GM12878 (cell line): ENCODE data around the gene PDLIM3. TPM values are rescaled to one million over a fixed set of nuclear protein-coding genes. Genes with fewer than 3 reads are reported as not detected.

Experiments used
- ATAC-seq: fragments of 200-7000 bp; cut with Tn5 transposase; 3 replicates; pipeline ENCODE4 v1.9.1; 2020; ENCODE audit warnings: mild to moderate bottlenecking, moderate library complexity
- BruUV-seq: library from RNA; stranded (reverse); fragments of 400-500 nt; replicated peaks from 2 replicates; lab custom pipeline; 2021; lab: Mats Ljungman, UMichigan
- CTCF ChIA-PET: fragments of 300-600 bp; sonication (Branson Sonifier 250); formaldehyde crosslinking; extraction: SDS; loops from one replicate; lab custom pipeline; 2021; ENCODE audit warnings: inconsistent platforms; lab: Yijun Ruan, JAX
- POLR2A ChIA-PET: fragments of 350-600 bp; formaldehyde crosslinking; extraction: SDS; loops from one replicate; lab custom pipeline; 2021; ENCODE audit warnings: inconsistent platforms; lab: Charles Lee
- RAD21 ChIA-PET: fragments of 300-600 bp; sonication (Branson Sonifier 250); formaldehyde crosslinking; loops from one replicate; lab custom pipeline; 2023; ENCODE audit warnings: antibody characterized with exemption; ENCODE audit not compliant: unreplicated experiment; lab: Charles Lee
- SMC1A ChIA-PET: fragments of 300-600 bp; sonication (Branson Sonifier 250); formaldehyde crosslinking; loops from one replicate; lab custom pipeline; 2023; ENCODE audit not compliant: unreplicated experiment, uncharacterized antibody; lab: Charles Lee
- DNase-seq: peaks from one replicate; pipeline ENCODE4 v3.0.0-alpha.2; 2011; ENCODE audit warnings: low read depth, low spot score
- FAIRE-seq: peaks from 3 replicates; lab custom pipeline; 2011; peaks lifted over from hg19 to GRCh38; lab: Jason Lieb, UNC
- H2AFZ ChIP-seq: 2 replicates; pipeline ENCODE4 v1.6.0; 2011; ENCODE audit warnings: low read depth, low read length, control low read depth; ENCODE audit not compliant: control insufficient read depth
- H3K27ac ChIP-seq: 2 replicates; pipeline ENCODE4 v1.5.1; 2011; ENCODE audit warnings: control low read depth; ENCODE audit not compliant: control insufficient read depth, insufficient read depth
- H3K27me3 ChIP-seq, 2 experiments: replicated peaks in 1 of 2; 2 replicates each; pipeline versions ENCODE4 v1.6.0 to v1.6.1; 2011; ENCODE audit warnings: low read length in 1 of 2; ENCODE audit not compliant: control insufficient read depth in 2 of 2, insufficient read depth in 2 of 2
- H3K36me3 ChIP-seq, 2 experiments: 2 replicates each; pipeline ENCODE4 v1.5.1; 2011; ENCODE audit warnings: low read length in 1 of 2; ENCODE audit not compliant: control insufficient read depth in 2 of 2, insufficient read depth in 2 of 2
- H3K4me1 ChIP-seq: 2 replicates; pipeline ENCODE4 v1.6.1; 2011; ENCODE audit warnings: mild to moderate bottlenecking, low read length, moderate library complexity, mixed read lengths; ENCODE audit not compliant: control insufficient read depth, insufficient read depth
- H3K4me2 ChIP-seq: 2 replicates; pipeline ENCODE4 v1.6.0; 2011; ENCODE audit warnings: control low read depth; ENCODE audit not compliant: control insufficient read depth, insufficient read depth
- H3K4me3 ChIP-seq: fragments of 200-600 bp; sonication (generic); 2 replicates; pipeline ENCODE4 v1.5.1; 2016
- H3K79me2 ChIP-seq: 2 replicates; pipeline ENCODE4 v1.6.0; 2011; ENCODE audit warnings: low read length; ENCODE audit not compliant: control insufficient read depth, insufficient read depth
- H3K9ac ChIP-seq: 2 replicates; pipeline ENCODE4 v1.8.0; 2011; ENCODE audit warnings: low read length, control low read depth, mixed read lengths; ENCODE audit not compliant: control insufficient read depth, insufficient read depth
- H3K9me3 ChIP-seq: replicated peaks from 3 replicates; pipeline ENCODE4 v1.5.1; 2011; ENCODE audit warnings: mild to moderate bottlenecking, low read length; ENCODE audit not compliant: control insufficient read depth, insufficient read depth
- H4K20me1 ChIP-seq: 2 replicates; pipeline ENCODE4 v1.6.0; 2011; ENCODE audit not compliant: control insufficient read depth, insufficient read depth
- EP300 ChIP-seq, 2 experiments: fragments of 150-350 bp in 1 of 2; IDR thresholded peaks; 2 replicates each; pipeline ENCODE4 v1.6.1; 2011 to 2012; ENCODE audit warnings: low read depth in 2 of 2, low read length in 2 of 2, borderline replicate concordance in 1 of 2, improper control_type of control experiment in 1 of 2, inconsistent platforms in 1 of 2; ENCODE audit not compliant: control insufficient read depth in 1 of 2
- MEF2B ChIP-seq: fragments of 450-650 bp; IDR thresholded peaks from 2 replicates; pipeline ENCODE4 v1.6.1; 2018; ENCODE audit warnings: mild to moderate bottlenecking, moderate library complexity; ENCODE audit not compliant: partially characterized antibody, poor library complexity, severe bottlenecking
- MLLT1 ChIP-seq: fragments of 450-650 bp; IDR thresholded peaks from 2 replicates; pipeline ENCODE4 v1.6.1; 2016; ENCODE audit warnings: mild to moderate bottlenecking
- MTA2 ChIP-seq: fragments of 450-650 bp; IDR thresholded peaks from 2 replicates; pipeline ENCODE4 v1.6.1; 2016; ENCODE audit warnings: low read depth, mild to moderate bottlenecking, moderate library complexity
- MYB ChIP-seq: fragments of 150-350 bp; IDR thresholded peaks from 2 replicates; pipeline ENCODE4 v1.6.1; 2014; ENCODE audit warnings: mild to moderate bottlenecking, low read depth, low read length, borderline replicate concordance
- POU2F2 ChIP-seq: IDR thresholded peaks from 3 replicates; pipeline ENCODE4 v1.6.1; 2011; ENCODE audit warnings: low read depth, mild to moderate bottlenecking, low read length, borderline replicate concordance
- RELA ChIP-seq: fragments of 450-650 bp; IDR thresholded peaks from 2 replicates; pipeline ENCODE4 v1.8.0; 2014; ENCODE audit warnings: borderline replicate concordance; ENCODE audit not compliant: partially characterized antibody
- SIX5 ChIP-seq: IDR thresholded peaks from 2 replicates; pipeline ENCODE4 v1.6.1; 2011; ENCODE audit warnings: mild to moderate bottlenecking, low read depth, low read length, moderate library complexity; ENCODE audit not compliant: severe bottlenecking
- SP1 ChIP-seq: IDR thresholded peaks from one replicate; pipeline ENCODE4 v1.6.1; 2011; ENCODE audit warnings: low read depth, low read length
- SREBF2 ChIP-seq: IDR thresholded peaks from 2 replicates; pipeline ENCODE4 v1.6.1; 2012; ENCODE audit warnings: mild to moderate bottlenecking, low read length
- ZSCAN29 ChIP-seq: fragments of 450-650 bp; IDR thresholded peaks from 2 replicates; pipeline ENCODE4 v1.6.1; 2017; ENCODE audit warnings: mild to moderate bottlenecking, moderate library complexity
- WGBS: methylation state at CpG from one replicate; pipeline ENCODE4 v1.1.6; 2016; ENCODE audit warnings: low lambda C conversion rate; ENCODE audit not compliant: insufficient replicate concordance, insufficient coverage; ENCODE audit errors: missing lambda C conversion rate; 5-methylcytosine and 5-hydroxymethylcytosine counted together
- in situ Hi-C: fragments of 300-500 bp; cut with MboI; formaldehyde crosslinking; loops from 9 replicates; pipeline ENCODE4 v1.14.3; 2018; ENCODE audit warnings: mixed read lengths
- intact Hi-C: fragments of 100-400 bp; cut with micrococcal nuclease; formaldehyde crosslinking; loops from one replicate; pipeline ENCODE4 v1.14.2; 2022; ENCODE audit not compliant: unreplicated experiment
- polyA plus RNA-seq, 11 experiments: library from polyadenylated mRNA; depleted of rRNA in 4 of 11; unstranded in 6 of 11; stranded (reverse) in 5 of 11; fragments of >200 nt; fragmentation: Nextera tagmentation in 4 of 11; fragmentation: Illumina TruSeq in 1 of 11; extraction: Ambion mirVana in 4 of 11; extraction: Trizol in 1 of 11; gene quantifications; 1 replicate in 1 of 11; 2 replicates in 10 of 11; pipeline versions ENCODE4 v1.2.1 to v1.2.3, GENCODE V29; 2011 to 2016; ENCODE audit warnings: inconsistent platforms in 2 of 11, missing spikeins in 2 of 11, low read depth in 1 of 11
- total RNA-seq, 4 experiments: library from RNA; depleted of rRNA in 3 of 4; stranded (reverse); fragments of >200 nt in 3 of 4; fragmentation: Illumina TruSeq in 1 of 4; extraction: Trizol in 1 of 4; gene quantifications; 2 replicates each; pipeline versions ENCODE4 v1.2.1 to v1.2.3, GENCODE V29; 2013 to 2021
- TF ChIP-seq, protein P1 (sequence below): fragments of 450-650 bp; IDR thresholded peaks from 2 replicates; pipeline ENCODE4 v1.6.1; 2017; ENCODE audit warnings: mild to moderate bottlenecking, moderate library complexity
- TF ChIP-seq, protein P2 (sequence below): fragments of 450-650 bp; IDR thresholded peaks from 2 replicates; pipeline ENCODE4 v1.6.1; 2018; ENCODE audit warnings: mild to moderate bottlenecking, low read depth, moderate library complexity; ENCODE audit not compliant: partially characterized antibody
- TF ChIP-seq, protein P3 (sequence below): fragments of 450-650 bp; IDR thresholded peaks from 2 replicates; pipeline ENCODE4 v1.6.1; 2016; ENCODE audit warnings: mild to moderate bottlenecking

The PDLIM3 gene
- total and polyA plus RNA-seq, 10 of the 15 experiments (the other 5 are each of a cell fraction or from before 2014, with no cell fraction given): 0.04 to 0.43 (median 0.08) TPM; not detected in 7

GRCh38 chr4:185566972-185567371 is 31.7 kb upstream of the PDLIM3 start:
- H2AFZ ChIP-seq: no peak overlapping the region; the same call in 1 of the 2 replicates
- H3K4me1 ChIP-seq: no peaks in the 10 kb centered on the region; the same call in 1 of the 2 replicates
- FAIRE-seq: no peak
- DNase-seq: no peak
- in situ Hi-C loops (no loop called here), intact Hi-C loops (no loop called here)
- POLR2A ChIA-PET: no interaction called here
- 0% methylated on average over 1 of the region's 1 CpG for WGBS
- no peak overlapping the region for H3K27ac ChIP-seq
- SMC1A ChIA-PET: interaction anchor here (1.1 kb wide), 1 partner anchor 94 kb away, joined by 3 read pairs; no protein-coding TSS in a partner anchor
- no peaks in the 10 kb centered on the region for H3K36me3 ChIP-seq
- H4K20me1 ChIP-seq: no peaks in the 10 kb centered on the region
- H3K27me3 ChIP-seq: no peaks in the 10 kb centered on the region; a peak in 1 of 4 replicates
- RAD21 ChIA-PET: no interaction called here
- H3K9me3 ChIP-seq: peaks cover 2% of the 10 kb centered on the region; the same call in 2 of the 3 replicates
- ATAC-seq: no peak
- CTCF ChIA-PET: no interaction called here
- no peak overlapping the region for H3K9ac ChIP-seq
- H3K4me2 ChIP-seq: no peak overlapping the region
- BruUV-seq: no TSS peak
- no peaks in the 10 kb centered on the region for H3K79me2 ChIP-seq
- H3K4me3 ChIP-seq: no peak overlapping the region
- TF ChIP-seq SIX5 (no peak), RELA (no peak), SP1 (no peak), MLLT1 (no peak), EP300 (IDR thresholded peaks at IDR 0.05; ENCODE audit: borderline replicate concordance in 1 of 2, control insufficient read depth in 1 of 2, low read depth in 2 of 2, low read length in 2 of 2) (no peak), ZSCAN29 (no peak), MEF2B (no peak), MTA2 (no peak), POU2F2 (no peak), MYB (no peak), SREBF2 (no peak)
- TF ChIP-seq, protein P1, sequence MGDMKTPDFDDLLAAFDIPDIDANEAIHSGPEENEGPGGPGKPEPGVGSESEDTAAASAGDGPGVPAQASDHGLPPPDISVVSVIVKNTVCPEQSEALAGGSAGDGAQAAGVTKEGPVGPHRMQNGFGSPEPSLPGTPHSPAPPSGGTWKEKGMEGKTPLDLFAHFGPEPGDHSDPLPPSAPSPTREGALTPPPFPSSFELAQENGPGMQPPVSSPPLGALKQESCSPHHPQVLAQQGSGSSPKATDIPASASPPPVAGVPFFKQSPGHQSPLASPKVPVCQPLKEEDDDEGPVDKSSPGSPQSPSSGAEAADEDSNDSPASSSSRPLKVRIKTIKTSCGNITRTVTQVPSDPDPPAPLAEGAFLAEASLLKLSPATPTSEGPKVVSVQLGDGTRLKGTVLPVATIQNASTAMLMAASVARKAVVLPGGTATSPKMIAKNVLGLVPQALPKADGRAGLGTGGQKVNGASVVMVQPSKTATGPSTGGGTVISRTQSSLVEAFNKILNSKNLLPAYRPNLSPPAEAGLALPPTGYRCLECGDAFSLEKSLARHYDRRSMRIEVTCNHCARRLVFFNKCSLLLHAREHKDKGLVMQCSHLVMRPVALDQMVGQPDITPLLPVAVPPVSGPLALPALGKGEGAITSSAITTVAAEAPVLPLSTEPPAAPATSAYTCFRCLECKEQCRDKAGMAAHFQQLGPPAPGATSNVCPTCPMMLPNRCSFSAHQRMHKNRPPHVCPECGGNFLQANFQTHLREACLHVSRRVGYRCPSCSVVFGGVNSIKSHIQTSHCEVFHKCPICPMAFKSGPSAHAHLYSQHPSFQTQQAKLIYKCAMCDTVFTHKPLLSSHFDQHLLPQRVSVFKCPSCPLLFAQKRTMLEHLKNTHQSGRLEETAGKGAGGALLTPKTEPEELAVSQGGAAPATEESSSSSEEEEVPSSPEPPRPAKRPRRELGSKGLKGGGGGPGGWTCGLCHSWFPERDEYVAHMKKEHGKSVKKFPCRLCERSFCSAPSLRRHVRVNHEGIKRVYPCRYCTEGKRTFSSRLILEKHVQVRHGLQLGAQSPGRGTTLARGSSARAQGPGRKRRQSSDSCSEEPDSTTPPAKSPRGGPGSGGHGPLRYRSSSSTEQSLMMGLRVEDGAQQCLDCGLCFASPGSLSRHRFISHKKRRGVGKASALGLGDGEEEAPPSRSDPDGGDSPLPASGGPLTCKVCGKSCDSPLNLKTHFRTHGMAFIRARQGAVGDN: no peak
- TF ChIP-seq, protein P2, sequence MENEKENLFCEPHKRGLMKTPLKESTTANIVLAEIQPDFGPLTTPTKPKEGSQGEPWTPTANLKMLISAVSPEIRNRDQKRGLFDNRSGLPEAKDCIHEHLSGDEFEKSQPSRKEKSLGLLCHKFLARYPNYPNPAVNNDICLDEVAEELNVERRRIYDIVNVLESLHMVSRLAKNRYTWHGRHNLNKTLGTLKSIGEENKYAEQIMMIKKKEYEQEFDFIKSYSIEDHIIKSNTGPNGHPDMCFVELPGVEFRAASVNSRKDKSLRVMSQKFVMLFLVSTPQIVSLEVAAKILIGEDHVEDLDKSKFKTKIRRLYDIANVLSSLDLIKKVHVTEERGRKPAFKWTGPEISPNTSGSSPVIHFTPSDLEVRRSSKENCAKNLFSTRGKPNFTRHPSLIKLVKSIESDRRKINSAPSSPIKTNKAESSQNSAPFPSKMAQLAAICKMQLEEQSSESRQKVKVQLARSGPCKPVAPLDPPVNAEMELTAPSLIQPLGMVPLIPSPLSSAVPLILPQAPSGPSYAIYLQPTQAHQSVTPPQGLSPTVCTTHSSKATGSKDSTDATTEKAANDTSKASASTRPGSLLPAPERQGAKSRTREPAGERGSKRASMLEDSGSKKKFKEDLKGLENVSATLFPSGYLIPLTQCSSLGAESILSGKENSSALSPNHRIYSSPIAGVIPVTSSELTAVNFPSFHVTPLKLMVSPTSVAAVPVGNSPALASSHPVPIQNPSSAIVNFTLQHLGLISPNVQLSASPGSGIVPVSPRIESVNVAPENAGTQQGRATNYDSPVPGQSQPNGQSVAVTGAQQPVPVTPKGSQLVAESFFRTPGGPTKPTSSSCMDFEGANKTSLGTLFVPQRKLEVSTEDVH: no peak
- TF ChIP-seq, protein P3, sequence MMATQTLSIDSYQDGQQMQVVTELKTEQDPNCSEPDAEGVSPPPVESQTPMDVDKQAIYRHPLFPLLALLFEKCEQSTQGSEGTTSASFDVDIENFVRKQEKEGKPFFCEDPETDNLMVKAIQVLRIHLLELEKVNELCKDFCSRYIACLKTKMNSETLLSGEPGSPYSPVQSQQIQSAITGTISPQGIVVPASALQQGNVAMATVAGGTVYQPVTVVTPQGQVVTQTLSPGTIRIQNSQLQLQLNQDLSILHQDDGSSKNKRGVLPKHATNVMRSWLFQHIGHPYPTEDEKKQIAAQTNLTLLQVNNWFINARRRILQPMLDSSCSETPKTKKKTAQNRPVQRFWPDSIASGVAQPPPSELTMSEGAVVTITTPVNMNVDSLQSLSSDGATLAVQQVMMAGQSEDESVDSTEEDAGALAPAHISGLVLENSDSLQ: no peak
